Endothelial cell of umbilical vein (primary cell): ENCODE data around the gene TSHZ1.

Source experiments
- EZH2 ChIP-seq: IDR thresholded peaks from 2 replicates; pipeline ENCODE4 v1.6.1; 2012; ENCODE audit warnings: borderline replicate concordance, low read depth, mild to moderate bottlenecking, moderate library complexity, low read length, inconsistent platforms; ENCODE audit not compliant: severe bottlenecking
- FOS ChIP-seq: IDR thresholded peaks from 2 replicates; pipeline ENCODE4 v1.6.1; 2011; ENCODE audit warnings: mild to moderate bottlenecking, low read length, moderate library complexity, borderline replicate concordance; ENCODE audit not compliant: insufficient read depth
- GATA2 ChIP-seq: IDR thresholded peaks from 2 replicates; pipeline ENCODE4 v1.7.0; 2011; ENCODE audit warnings: low read depth, mild to moderate bottlenecking, moderate library complexity, mixed read lengths, low read length; ENCODE audit not compliant: insufficient read length, insufficient read depth
- MYC ChIP-seq: IDR thresholded peaks from one replicate; pipeline ENCODE4 v1.6.1; 2011; ENCODE audit warnings: mild to moderate bottlenecking, low read depth, low read length
- POLR2A ChIP-seq: IDR thresholded peaks from 2 replicates; pipeline ENCODE4 v1.6.1; 2012; ENCODE audit warnings: low read depth, mild to moderate bottlenecking, control low read depth, low read length
- POLR2AphosphoS5 ChIP-seq: IDR thresholded peaks from 2 replicates; pipeline ENCODE4 v1.6.1; 2012; ENCODE audit warnings: low read depth, mild to moderate bottlenecking, control low read depth, low read length, moderate library complexity; ENCODE audit not compliant: insufficient read depth
- TF ChIP-seq, protein P1 (sequence below), 2 donors: IDR thresholded peaks; 1 replicate in 1 of 2; 2 replicates in 1 of 2; pipeline ENCODE4 v1.5.1; 2011; ENCODE audit warnings: low read length in 2 of 2, mild to moderate bottlenecking in 2 of 2, moderate library complexity in 2 of 2, control low read depth in 1 of 2, inconsistent platforms in 1 of 2, low read depth in 1 of 2; ENCODE audit not compliant: insufficient read depth in 1 of 2; ENCODE audit errors: extremely low read depth in 1 of 2
- TF ChIP-seq, protein P2 (sequence below): IDR thresholded peaks from 2 replicates; pipeline ENCODE4 v1.6.1; 2011; ENCODE audit not compliant: insufficient read depth, insufficient read length

DNA sequence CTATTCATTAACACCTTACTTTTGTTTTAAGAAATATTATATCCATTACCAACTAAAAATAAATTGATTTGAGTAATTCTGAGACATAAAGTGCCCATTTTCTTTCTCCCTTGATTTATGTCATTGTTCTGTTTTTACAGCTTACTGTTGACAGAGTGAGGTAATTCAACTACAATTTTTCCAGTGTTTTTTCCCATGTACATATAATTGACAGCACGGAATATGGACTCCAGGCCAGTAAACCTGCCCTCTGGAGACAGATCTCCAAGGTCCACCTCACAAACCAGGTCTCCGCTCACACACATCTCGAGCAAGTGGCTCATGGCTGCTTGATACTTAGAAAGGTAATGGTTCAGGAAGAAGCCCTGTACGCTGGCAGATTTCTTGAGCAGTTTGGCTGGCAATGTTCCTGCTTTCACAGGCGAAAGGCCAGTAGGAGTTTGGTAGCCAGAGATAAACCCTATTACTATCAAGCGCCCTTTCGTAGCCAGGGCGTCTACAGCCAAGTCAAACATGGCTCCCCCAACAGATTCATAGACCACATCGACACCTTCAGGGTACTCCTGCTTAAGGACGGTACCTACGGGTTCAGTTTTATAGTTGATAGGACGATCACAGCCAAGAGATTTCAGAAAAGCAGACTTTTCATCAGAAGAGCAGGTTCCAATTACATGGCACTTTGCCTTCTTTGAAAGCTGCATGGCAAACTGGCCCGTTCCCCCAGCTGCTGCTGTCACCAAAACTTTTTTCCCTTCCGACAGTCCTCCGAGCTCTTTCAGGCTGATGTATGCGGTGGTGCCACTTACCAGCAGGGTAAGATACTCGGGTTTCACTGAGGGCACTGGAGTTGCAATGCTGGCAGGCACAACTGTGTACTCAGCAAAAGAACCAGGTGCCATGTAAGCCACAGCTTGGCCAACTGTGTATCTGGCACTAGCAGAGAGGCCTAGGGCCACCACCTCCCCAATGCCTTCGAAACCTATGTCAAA, 9.0 kb upstream of the TSHZ1 start:
- TF ChIP-seq POLR2A = no peak
- TF ChIP-seq MYC = no peak
- TF ChIP-seq, protein P1, sequence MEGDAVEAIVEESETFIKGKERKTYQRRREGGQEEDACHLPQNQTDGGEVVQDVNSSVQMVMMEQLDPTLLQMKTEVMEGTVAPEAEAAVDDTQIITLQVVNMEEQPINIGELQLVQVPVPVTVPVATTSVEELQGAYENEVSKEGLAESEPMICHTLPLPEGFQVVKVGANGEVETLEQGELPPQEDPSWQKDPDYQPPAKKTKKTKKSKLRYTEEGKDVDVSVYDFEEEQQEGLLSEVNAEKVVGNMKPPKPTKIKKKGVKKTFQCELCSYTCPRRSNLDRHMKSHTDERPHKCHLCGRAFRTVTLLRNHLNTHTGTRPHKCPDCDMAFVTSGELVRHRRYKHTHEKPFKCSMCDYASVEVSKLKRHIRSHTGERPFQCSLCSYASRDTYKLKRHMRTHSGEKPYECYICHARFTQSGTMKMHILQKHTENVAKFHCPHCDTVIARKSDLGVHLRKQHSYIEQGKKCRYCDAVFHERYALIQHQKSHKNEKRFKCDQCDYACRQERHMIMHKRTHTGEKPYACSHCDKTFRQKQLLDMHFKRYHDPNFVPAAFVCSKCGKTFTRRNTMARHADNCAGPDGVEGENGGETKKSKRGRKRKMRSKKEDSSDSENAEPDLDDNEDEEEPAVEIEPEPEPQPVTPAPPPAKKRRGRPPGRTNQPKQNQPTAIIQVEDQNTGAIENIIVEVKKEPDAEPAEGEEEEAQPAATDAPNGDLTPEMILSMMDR (IDR thresholded peaks at IDR 0.05; ENCODE audit: extremely low read depth in 1 of 2, insufficient read depth in 1 of 2, low read depth in 1 of 2, low read length in 2 of 2) = no peak
- no peak for TF ChIP-seq EZH2
- TF ChIP-seq POLR2AphosphoS5 = no peak
- TF ChIP-seq FOS = no peak
- TF ChIP-seq, protein P2, sequence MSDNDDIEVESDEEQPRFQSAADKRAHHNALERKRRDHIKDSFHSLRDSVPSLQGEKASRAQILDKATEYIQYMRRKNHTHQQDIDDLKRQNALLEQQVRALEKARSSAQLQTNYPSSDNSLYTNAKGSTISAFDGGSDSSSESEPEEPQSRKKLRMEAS = no peak
- TF ChIP-seq GATA2 = no peak
